HepG2 (cell line): Measurements from ENCODE around the gene XRN1. TPM values are rescaled to one million over a fixed set of nuclear protein-coding genes. Genes with fewer than 3 reads are reported as not detected.

Source experiments
- ARNTL ChIP-seq: sonication (generic); formaldehyde crosslinking; IDR thresholded peaks from 2 replicates; pipeline ENCODE4 v1.4.0; 2020; ENCODE audit warnings: mild to moderate bottlenecking, missing genetic modification reagents
- EZH2 ChIP-seq: conservative IDR thresholded peaks from 2 replicates; pipeline ENCODE4 v1.6.1; 2012; ENCODE audit warnings: mild to moderate bottlenecking, low read depth, low read length, moderate library complexity
- FOSL1 ChIP-seq: sonication (generic); formaldehyde crosslinking; IDR thresholded peaks from 2 replicates; pipeline ENCODE4 v1.9.0; 2021; ENCODE audit warnings: missing genetic modification reagents, borderline replicate concordance
- HOXA7 ChIP-seq: sonication (generic); formaldehyde crosslinking; IDR thresholded peaks from 2 replicates; pipeline ENCODE4 v1.8.1; 2022; ENCODE audit warnings: mild to moderate bottlenecking, missing genetic modification reagents, moderate library complexity
- MXD3 ChIP-seq: IDR thresholded peaks from 2 replicates; pipeline ENCODE4 v1.6.1; 2016; ENCODE audit warnings: mild to moderate bottlenecking, missing biosample characterization, missing genetic modification reagents
- NR0B2 ChIP-seq: sonication (generic); formaldehyde crosslinking; IDR thresholded peaks from 2 replicates; pipeline ENCODE4 v1.4.0; 2020; ENCODE audit warnings: mild to moderate bottlenecking, missing genetic modification reagents
- PHF20 ChIP-seq: sonication (generic); formaldehyde crosslinking; IDR thresholded peaks from 2 replicates; pipeline ENCODE4 v1.5.0; 2020; ENCODE audit warnings: mild to moderate bottlenecking, missing genetic modification reagents
- RBM22 ChIP-seq: fragments of 200-400 bp; formaldehyde crosslinking; optimal IDR thresholded peaks from 2 replicates; pipeline ENCODE3; 2017; ENCODE audit warnings: mild to moderate bottlenecking, low read length, moderate library complexity
- SIN3A ChIP-seq: IDR thresholded peaks from 2 replicates; pipeline ENCODE4 v1.6.1; 2011; ENCODE audit warnings: low read depth, mild to moderate bottlenecking, control low read depth, low read length, borderline replicate concordance
- TFAP4 ChIP-seq: sonication (generic); IDR thresholded peaks from 2 replicates; pipeline ENCODE4 v1.6.1; 2016; ENCODE audit warnings: low read depth, borderline replicate concordance
- ZNF142 ChIP-seq: sonication (generic); formaldehyde crosslinking; IDR thresholded peaks from 2 replicates; pipeline ENCODE4 v1.4.0; 2020; ENCODE audit warnings: missing genetic modification reagents
- ZNF30 ChIP-seq: sonication (generic); formaldehyde crosslinking; IDR thresholded peaks from 2 replicates; pipeline ENCODE4 v1.5.0; 2020; ENCODE audit warnings: mild to moderate bottlenecking, missing genetic modification reagents
- ZNF44 ChIP-seq: sonication (generic); formaldehyde crosslinking; IDR thresholded peaks from 2 replicates; pipeline ENCODE4 v1.5.1; 2020; ENCODE audit warnings: mild to moderate bottlenecking, missing genetic modification reagents
- ZNF572 ChIP-seq: sonication (generic); formaldehyde crosslinking; IDR thresholded peaks from 2 replicates; pipeline ENCODE4 v1.5.1; 2020; ENCODE audit warnings: mild to moderate bottlenecking, missing genetic modification reagents
- ZNF619 ChIP-seq: sonication (generic); formaldehyde crosslinking; IDR thresholded peaks from 2 replicates; pipeline ENCODE4 v1.4.0; 2020; ENCODE audit warnings: mild to moderate bottlenecking, missing genetic modification reagents
- ZNF704 ChIP-seq: sonication (generic); formaldehyde crosslinking; IDR thresholded peaks from 2 replicates; pipeline ENCODE4 v1.8.1; 2023; ENCODE audit warnings: mild to moderate bottlenecking, inconsistent platforms, moderate library complexity, missing genetic modification reagents, borderline replicate concordance
- polyA plus RNA-seq, 8 experiments: library from polyadenylated mRNA; depleted of rRNA in 3 of 8; stranded (reverse) in 7 of 8; unstranded in 1 of 8; fragments of >200 nt; fragmentation: Illumina TruSeq in 4 of 8; extraction: Trizol in 4 of 8; gene quantifications; 2 replicates each; pipeline versions ENCODE4 v1.2.1 to v1.2.3, GENCODE V29; 2011 to 2016; ENCODE audit warnings: low read depth in 4 of 8, missing spikeins in 1 of 8, mixed read lengths in 1 of 8; ENCODE audit not compliant: insufficient read depth in 1 of 8
- total RNA-seq, 5 experiments: library from RNA; depleted of rRNA; stranded (reverse); fragments of >200 nt; fragmentation: Illumina TruSeq; extraction: Trizol; gene quantifications; 2 replicates each; pipeline ENCODE4 v1.2.3, GENCODE V29; 2016; ENCODE audit warnings: low read depth in 1 of 5

Gene XRN1
- total and polyA plus RNA-seq, 2 of the 13 experiments (the other 11 are each of a cell fraction or from before 2014, with no cell fraction given): 13.2 to 13.3 TPM

GRCh38 chr3:142447852-142448823 is at the start of gene XRN1 (continued):
- TF ChIP-seq ZNF142 (no peak), ARNTL (CRISPR knock-in tag) (peak; percentile 56; the same call in 1 of the 2 replicates), ZNF704 (CRISPR knock-in tag) (no peak), NR0B2 (no peak), SIN3A (peak; percentile 82; the same call in 1 of the 2 replicates), FOSL1 (CRISPR knock-in tag) (no peak), RBM22 (no peak), MXD3 (peak; percentile 79; the same call in 1 of the 2 replicates), ZNF619 (peak; percentile 72; the same call in 1 of the 2 replicates), TFAP4 (no peak), HOXA7 (CRISPR knock-in tag) (no peak), EZH2 (no peak), ZNF572 (CRISPR knock-in tag) (no peak), ZNF44 (CRISPR knock-in tag) (peak; percentile 85), ZNF30 (no peak), PHF20 (CRISPR knock-in tag) (peak; percentile 93)
